ENCODE measurements around the gene AFF2.

The AFF2 gene

DNA sequence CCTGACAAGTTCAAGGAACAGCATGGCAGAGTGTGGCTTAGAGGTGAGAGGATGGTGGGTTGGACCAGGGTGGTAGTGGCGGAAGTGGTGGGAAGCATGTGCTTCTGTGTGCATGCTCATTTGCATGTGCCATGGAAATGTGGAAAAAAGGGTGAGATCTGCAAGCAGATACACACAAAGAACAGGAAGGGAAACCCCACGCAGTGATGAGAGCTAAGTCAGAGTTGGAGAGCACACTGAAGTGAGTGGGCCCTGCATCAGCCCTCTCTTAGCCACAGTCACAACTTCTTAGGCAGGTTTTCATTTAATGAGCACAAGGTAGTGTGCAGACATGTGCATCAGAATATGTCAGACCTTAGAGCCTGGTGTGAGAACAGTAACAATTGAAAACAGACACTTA lies 483.8 kb downstream of the AFF2 start:
- no peak for FAIRE-seq
- no peak for TF ChIP-seq POLR2AphosphoS5 (IDR thresholded peaks at IDR 0.05; ENCODE audit: low read depth, low read length)
- no peak for TF ChIP-seq POU2F2 (IDR thresholded peaks at IDR 0.05; ENCODE audit: low read depth, low read length)
- TF ChIP-seq TAF1 (IDR thresholded peaks at IDR 0.05; ENCODE audit: low read depth, low read length), result no peak
- no peak for TF ChIP-seq POLR2A (IDR thresholded peaks at IDR 0.05; ENCODE audit: low read depth, low read length)
- no peak for TF ChIP-seq PAX5 (IDR thresholded peaks at IDR 0.05; ENCODE audit: insufficient read depth, low read length, severe bottlenecking)
- TF ChIP-seq SPI1 (IDR thresholded peaks at IDR 0.05; ENCODE audit: low read depth, low read length), result no peak
- no peak for DNase-seq (ENCODE audit: insufficient read length, low spot score)

- FAIRE-seq (no peak), DNase-seq (ENCODE audit: insufficient read length, low spot score) (no peak)
- TF ChIP-seq SPI1 (IDR thresholded peaks at IDR 0.05; ENCODE audit: low read depth, low read length) (no peak), POLR2A (IDR thresholded peaks at IDR 0.05; ENCODE audit: low read depth, low read length) (no peak), POU2F2 (IDR thresholded peaks at IDR 0.05; ENCODE audit: low read depth, low read length) (no peak), PAX5 (IDR thresholded peaks at IDR 0.05; ENCODE audit: insufficient read depth, low read length, severe bottlenecking) (no peak), POLR2AphosphoS5 (IDR thresholded peaks at IDR 0.05; ENCODE audit: low read depth, low read length) (no peak), TAF1 (IDR thresholded peaks at IDR 0.05; ENCODE audit: low read depth, low read length) (no peak)
These were observed 491.1 kb downstream of the AFF2 start for GRCh38 chrX:148991502-148991901.

GRCh38 chrX:148995661-148996060 lies 495.2 kb downstream of the AFF2 start:
- TF ChIP-seq POU2F2 (IDR thresholded peaks at IDR 0.05; ENCODE audit: low read depth, low read length) (no peak), SPI1 (IDR thresholded peaks at IDR 0.05; ENCODE audit: low read depth, low read length) (no peak), PAX5 (IDR thresholded peaks at IDR 0.05; ENCODE audit: insufficient read depth, low read length, severe bottlenecking) (no peak), TAF1 (IDR thresholded peaks at IDR 0.05; ENCODE audit: low read depth, low read length) (no peak), POLR2A (IDR thresholded peaks at IDR 0.05; ENCODE audit: low read depth, low read length) (no peak), POLR2AphosphoS5 (IDR thresholded peaks at IDR 0.05; ENCODE audit: low read depth, low read length) (no peak)
- DNase-seq (ENCODE audit: insufficient read length, low spot score) (no peak), FAIRE-seq (no peak)

- FAIRE-seq (no peak), DNase-seq (ENCODE audit: insufficient read length, low spot score) (no peak)
- TF ChIP-seq PAX5 (IDR thresholded peaks at IDR 0.05; ENCODE audit: insufficient read depth, low read length, severe bottlenecking), result no peak
- no peak for TF ChIP-seq POU2F2 (IDR thresholded peaks at IDR 0.05; ENCODE audit: low read depth, low read length)
- TF ChIP-seq SPI1 (IDR thresholded peaks at IDR 0.05; ENCODE audit: low read depth, low read length), result no peak
- TF ChIP-seq POLR2A (IDR thresholded peaks at IDR 0.05; ENCODE audit: low read depth, low read length), result no peak
- TF ChIP-seq TAF1 (IDR thresholded peaks at IDR 0.05; ENCODE audit: low read depth, low read length), result no peak
- TF ChIP-seq POLR2AphosphoS5 (IDR thresholded peaks at IDR 0.05; ENCODE audit: low read depth, low read length), result no peak
These were observed 501.9 kb downstream of the AFF2 start for GRCh38 chrX:149002320-149002719.

DNA sequence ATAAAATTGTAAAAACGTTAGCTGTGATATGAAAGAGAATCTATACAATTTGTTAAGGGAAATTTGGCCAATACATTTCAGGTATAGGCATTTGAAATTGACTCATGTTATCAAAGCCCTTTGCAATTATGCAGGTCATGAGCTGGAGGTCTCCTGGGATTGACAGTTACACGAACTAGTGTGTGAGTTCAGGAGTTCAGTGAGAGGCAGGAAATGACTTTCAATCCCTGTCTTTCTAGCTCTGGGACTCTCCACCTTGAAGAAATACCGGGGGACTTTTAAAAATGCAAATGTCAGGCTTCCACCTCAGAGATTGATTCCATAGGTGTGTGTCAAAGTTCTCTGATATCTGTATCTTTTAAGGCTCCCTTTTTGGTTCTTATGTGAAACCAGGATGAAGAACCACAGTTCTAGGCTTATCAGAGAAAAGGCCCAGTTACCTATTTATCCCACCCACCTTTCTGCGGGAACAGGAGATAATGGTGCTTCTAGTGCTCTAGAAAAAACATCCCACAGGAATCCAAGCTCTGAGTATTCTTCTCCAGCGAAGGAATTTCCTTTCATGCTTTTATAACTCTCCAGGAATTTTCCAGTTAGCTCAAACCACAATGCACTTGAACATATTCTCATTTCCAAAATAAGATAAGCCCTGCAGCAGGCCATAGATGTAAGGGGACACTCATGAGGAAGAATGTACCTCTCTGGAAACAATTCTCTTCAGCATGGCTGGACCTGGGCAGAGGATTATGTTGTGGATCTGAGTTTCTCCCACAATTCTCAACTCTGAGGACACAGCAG lies 503.6 kb downstream of the AFF2 start:
- no peak for TF ChIP-seq SPI1 (IDR thresholded peaks at IDR 0.05; ENCODE audit: low read depth, low read length)
- no peak for TF ChIP-seq PAX5 (IDR thresholded peaks at IDR 0.05; ENCODE audit: insufficient read depth, low read length, severe bottlenecking)
- no peak for TF ChIP-seq POLR2A (IDR thresholded peaks at IDR 0.05; ENCODE audit: low read depth, low read length)
- TF ChIP-seq POU2F2 (IDR thresholded peaks at IDR 0.05; ENCODE audit: low read depth, low read length), result no peak
- TF ChIP-seq TAF1 (IDR thresholded peaks at IDR 0.05; ENCODE audit: low read depth, low read length), result no peak
- no peak for TF ChIP-seq POLR2AphosphoS5 (IDR thresholded peaks at IDR 0.05; ENCODE audit: low read depth, low read length)
- FAIRE-seq (no peak), DNase-seq (ENCODE audit: insufficient read length, low spot score) (no peak)

DNA sequence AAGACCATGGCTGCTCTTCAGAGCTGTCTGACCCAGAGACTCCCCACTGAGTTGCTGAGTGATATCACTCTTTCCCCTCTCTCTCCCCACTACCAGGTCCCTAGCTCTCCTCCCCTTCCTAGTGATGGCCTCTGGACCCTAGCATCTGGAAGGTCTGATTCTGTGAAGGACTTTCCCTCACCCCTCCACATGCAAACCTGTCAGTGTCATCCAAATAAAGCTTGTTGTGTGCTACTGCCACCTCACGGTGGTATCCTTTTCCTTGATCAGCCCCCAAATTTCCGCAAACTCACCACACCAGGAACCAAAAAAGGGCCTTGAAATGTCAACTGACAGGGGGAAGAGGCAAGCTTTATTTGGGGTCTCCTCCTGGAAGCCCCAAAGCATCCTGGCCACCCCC lies 504.5 kb downstream of the AFF2 start:
- FAIRE-seq (no peak), DNase-seq (ENCODE audit: insufficient read length, low spot score) (no peak)
- TF ChIP-seq POLR2AphosphoS5 (IDR thresholded peaks at IDR 0.05; ENCODE audit: low read depth, low read length) (no peak), TAF1 (IDR thresholded peaks at IDR 0.05; ENCODE audit: low read depth, low read length) (no peak), SPI1 (IDR thresholded peaks at IDR 0.05; ENCODE audit: low read depth, low read length) (no peak), PAX5 (IDR thresholded peaks at IDR 0.05; ENCODE audit: insufficient read depth, low read length, severe bottlenecking) (no peak), POU2F2 (IDR thresholded peaks at IDR 0.05; ENCODE audit: low read depth, low read length) (no peak), POLR2A (IDR thresholded peaks at IDR 0.05; ENCODE audit: low read depth, low read length) (no peak)

GRCh38 chrX:149006235-149006634 lies 505.8 kb downstream of the AFF2 start:
- no peak for DNase-seq (ENCODE audit: insufficient read length, low spot score)
- FAIRE-seq, result no peak
- TF ChIP-seq PAX5 (IDR thresholded peaks at IDR 0.05; ENCODE audit: insufficient read depth, low read length, severe bottlenecking), result no peak
- no peak for TF ChIP-seq POLR2A (IDR thresholded peaks at IDR 0.05; ENCODE audit: low read depth, low read length)
- TF ChIP-seq TAF1 (IDR thresholded peaks at IDR 0.05; ENCODE audit: low read depth, low read length), result no peak
- no peak for TF ChIP-seq SPI1 (IDR thresholded peaks at IDR 0.05; ENCODE audit: low read depth, low read length)
- no peak for TF ChIP-seq POU2F2 (IDR thresholded peaks at IDR 0.05; ENCODE audit: low read depth, low read length)
- TF ChIP-seq POLR2AphosphoS5 (IDR thresholded peaks at IDR 0.05; ENCODE audit: low read depth, low read length), result no peak

GRCh38 chrX:149007423-149007822 lies 507.0 kb downstream of the AFF2 start:
- TF ChIP-seq TAF1 (IDR thresholded peaks at IDR 0.05; ENCODE audit: low read depth, low read length), result no peak
- TF ChIP-seq POLR2A (IDR thresholded peaks at IDR 0.05; ENCODE audit: low read depth, low read length), result no peak
- no peak for TF ChIP-seq POLR2AphosphoS5 (IDR thresholded peaks at IDR 0.05; ENCODE audit: low read depth, low read length)
- TF ChIP-seq POU2F2 (IDR thresholded peaks at IDR 0.05; ENCODE audit: low read depth, low read length), result no peak
- no peak for TF ChIP-seq PAX5 (IDR thresholded peaks at IDR 0.05; ENCODE audit: insufficient read depth, low read length, severe bottlenecking)
- no peak for TF ChIP-seq SPI1 (IDR thresholded peaks at IDR 0.05; ENCODE audit: low read depth, low read length)
- DNase-seq (ENCODE audit: insufficient read length, low spot score) (no peak), FAIRE-seq (no peak)

DNA sequence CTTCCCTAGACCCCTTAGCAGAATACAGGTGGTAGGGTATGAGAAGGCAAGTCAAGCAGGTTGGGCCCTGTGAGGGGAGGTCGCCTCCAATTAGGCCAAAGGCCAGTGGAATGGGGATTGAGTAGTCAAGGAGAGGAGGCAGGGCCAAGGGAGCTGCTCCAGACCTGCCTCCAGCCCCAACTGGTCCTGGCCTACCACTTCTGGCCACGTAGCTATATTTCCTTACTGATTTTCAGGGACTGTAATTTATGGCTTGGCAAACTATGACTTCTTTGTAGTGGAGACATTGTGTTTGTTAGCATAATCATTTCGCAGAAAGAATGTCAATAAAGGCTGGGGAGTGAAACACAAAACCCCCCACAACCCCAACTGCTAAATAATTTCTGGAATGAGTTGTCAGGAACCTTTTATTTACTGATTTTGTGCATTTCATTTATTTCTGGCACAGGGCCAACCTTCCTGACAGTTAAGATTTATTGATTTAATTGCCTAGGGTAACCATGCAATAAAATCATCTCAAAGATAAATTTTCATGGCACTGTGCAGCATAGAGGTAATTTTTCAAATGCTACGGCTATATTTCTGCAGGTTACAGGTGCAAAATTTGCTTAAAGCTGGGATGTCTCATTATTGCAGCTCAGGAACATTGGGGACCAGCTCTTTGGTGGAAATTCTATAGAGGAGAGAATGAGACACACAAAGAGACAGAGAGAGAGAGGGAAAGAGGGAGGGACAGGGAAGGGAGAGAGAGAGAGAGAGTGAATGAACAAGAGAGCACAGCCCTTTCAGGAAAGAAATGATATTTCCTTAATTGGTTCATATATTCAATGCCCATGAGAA lies 509.8 kb downstream of the AFF2 start:
- no peak for TF ChIP-seq POLR2AphosphoS5 (IDR thresholded peaks at IDR 0.05; ENCODE audit: low read depth, low read length)
- no peak for TF ChIP-seq POLR2A (IDR thresholded peaks at IDR 0.05; ENCODE audit: low read depth, low read length)
- no peak for TF ChIP-seq PAX5 (IDR thresholded peaks at IDR 0.05; ENCODE audit: insufficient read depth, low read length, severe bottlenecking)
- TF ChIP-seq POU2F2 (IDR thresholded peaks at IDR 0.05; ENCODE audit: low read depth, low read length), result no peak
- no peak for TF ChIP-seq SPI1 (IDR thresholded peaks at IDR 0.05; ENCODE audit: low read depth, low read length)
- TF ChIP-seq TAF1 (IDR thresholded peaks at IDR 0.05; ENCODE audit: low read depth, low read length), result no peak
- FAIRE-seq, result no peak
- DNase-seq (ENCODE audit: insufficient read length, low spot score), result no peak
